Neural progenitor cell (in vitro differentiated cells): ENCODE data around the gene ANO10. TPM values are rescaled to one million over a fixed set of nuclear protein-coding genes. Genes with fewer than 3 reads are reported as not detected.

Experiments used
- DNase-seq: peaks from one replicate; pipeline ENCODE4 v3.0.0-alpha.2; 2016; ENCODE audit warnings: low spot score
- H2AFZ ChIP-seq: fragments of 200-600 bp; sonication (generic); replicated peaks from 2 replicates; pipeline ENCODE4 v1.6.1; 2016; ENCODE audit warnings: antibody characterized with exemption
- H3F3A ChIP-seq: fragments of 200-600 bp; sonication (generic); 2 replicates; pipeline ENCODE4 v1.6.1; 2016; ENCODE audit warnings: antibody characterized with exemption, low read depth
- H3K27ac ChIP-seq: fragments of 200-600 bp; sonication (generic); 2 replicates; pipeline ENCODE4 v1.5.1; 2016; ENCODE audit warnings: mild to moderate bottlenecking
- H3K27me3 ChIP-seq: fragments of 200-600 bp; sonication (generic); 2 replicates; pipeline ENCODE4 v1.6.1; 2016; ENCODE audit warnings: mild to moderate bottlenecking, moderate library complexity
- H3K36me3 ChIP-seq: fragments of 200-600 bp; sonication (generic); 2 replicates; pipeline ENCODE4 v1.5.1; 2016
- H3K4me1 ChIP-seq: fragments of 200-600 bp; sonication (generic); 2 replicates; pipeline ENCODE4 v1.6.1; 2016; ENCODE audit warnings: mixed run types
- H3K4me2 ChIP-seq: fragments of 200-600 bp; sonication (generic); 2 replicates; pipeline ENCODE4 v1.6.1; 2016
- H3K4me3 ChIP-seq: fragments of 200-600 bp; sonication (generic); 2 replicates; pipeline ENCODE4 v1.5.1; 2016
- H3K79me2 ChIP-seq: fragments of 200-600 bp; sonication (generic); 2 replicates; pipeline ENCODE4 v1.6.1; 2016; ENCODE audit warnings: low read depth
- H3K9ac ChIP-seq: fragments of 200-600 bp; sonication (generic); 2 replicates; pipeline ENCODE4 v1.6.1; 2016
- H3K9me3 ChIP-seq: fragments of 200-600 bp; sonication (generic); 2 replicates; pipeline ENCODE4 v1.5.1; 2016; ENCODE audit warnings: low read depth
- H4K20me1 ChIP-seq: fragments of 200-600 bp; sonication (generic); 2 replicates; pipeline ENCODE4 v1.6.1; 2016; ENCODE audit warnings: low read depth
- H3K27ac Mint-ChIP-seq: 3 replicates; pipeline ENCODE4 v1.8.0; 2021; ENCODE audit warnings: mixed read lengths
- H3K27me3 Mint-ChIP-seq: 2 replicates; pipeline ENCODE4 v1.8.0; 2022; ENCODE audit warnings: low read depth, mild to moderate bottlenecking, inconsistent platforms, moderate library complexity, mixed read lengths; ENCODE audit not compliant: insufficient read depth
- H3K36me3 Mint-ChIP-seq: 3 replicates; pipeline ENCODE4 v1.8.0; 2021; ENCODE audit warnings: mixed read lengths
- H3K4me1 Mint-ChIP-seq: 3 replicates; pipeline ENCODE4 v1.8.0; 2021; ENCODE audit warnings: mixed read lengths
- H3K4me3 Mint-ChIP-seq: 3 replicates; pipeline ENCODE4 v1.8.0; 2021; ENCODE audit warnings: mild to moderate bottlenecking, moderate library complexity, mixed read lengths
- H3K9me3 Mint-ChIP-seq: 3 replicates; pipeline ENCODE4 v1.8.0; 2020; ENCODE audit warnings: mixed read lengths
- EZH2 ChIP-seq: fragments of 200-600 bp; sonication (generic); IDR thresholded peaks from 2 replicates; pipeline ENCODE4 v1.6.1; 2017; ENCODE audit warnings: antibody characterized with exemption, mild to moderate bottlenecking, moderate library complexity
- EZH2phosphoT487 ChIP-seq: fragments of 200-600 bp; sonication (generic); IDR thresholded peaks from 2 replicates; pipeline ENCODE4 v1.6.1; 2017; ENCODE audit warnings: antibody characterized with exemption
- total RNA-seq: library from RNA; depleted of rRNA; stranded (reverse); fragments of >200 nt; gene quantifications from 2 replicates; pipeline ENCODE4 v1.2.3, GENCODE V29; 2015; ENCODE audit warnings: low replicate concordance
- TF ChIP-seq, protein P1 (sequence below): fragments of 200-600 bp; sonication (generic); IDR thresholded peaks from 2 replicates; pipeline ENCODE4 v1.5.1; 2017; ENCODE audit warnings: antibody characterized with exemption, mild to moderate bottlenecking

The ANO10 gene
- total RNA-seq, 1 donor from 2014 or later: 44.4 TPM

DNA sequence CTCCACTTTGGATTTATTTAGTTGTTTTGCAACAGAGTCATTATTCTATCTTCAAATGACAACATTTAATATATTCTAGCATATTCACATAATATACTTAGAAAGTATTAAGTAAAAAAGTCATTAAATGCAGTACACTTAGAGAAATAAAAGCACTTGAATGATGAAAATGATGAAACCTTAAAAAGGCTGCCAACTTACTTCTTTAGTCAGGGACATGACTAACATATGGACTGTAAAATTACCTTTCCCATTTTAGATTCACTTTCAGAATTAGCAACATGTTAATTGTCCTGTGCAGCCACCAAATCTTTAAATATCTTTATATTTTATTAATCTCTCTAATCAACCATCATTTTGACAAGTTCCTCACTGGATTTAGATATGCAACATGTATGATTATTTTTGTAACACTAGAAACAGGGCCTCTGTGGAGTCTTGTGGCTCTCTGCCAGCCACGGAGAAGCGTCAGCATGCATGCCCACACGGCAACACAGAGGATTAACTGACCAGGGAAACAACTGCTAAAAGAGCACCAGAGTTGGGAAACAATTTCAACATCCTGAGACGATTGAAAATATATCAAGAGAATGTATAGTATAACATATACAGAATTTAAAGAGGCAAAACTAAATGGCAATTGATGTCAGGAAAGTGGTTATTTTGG, 95.7 kb downstream of the ANO10 start:
- TF ChIP-seq, protein P1, sequence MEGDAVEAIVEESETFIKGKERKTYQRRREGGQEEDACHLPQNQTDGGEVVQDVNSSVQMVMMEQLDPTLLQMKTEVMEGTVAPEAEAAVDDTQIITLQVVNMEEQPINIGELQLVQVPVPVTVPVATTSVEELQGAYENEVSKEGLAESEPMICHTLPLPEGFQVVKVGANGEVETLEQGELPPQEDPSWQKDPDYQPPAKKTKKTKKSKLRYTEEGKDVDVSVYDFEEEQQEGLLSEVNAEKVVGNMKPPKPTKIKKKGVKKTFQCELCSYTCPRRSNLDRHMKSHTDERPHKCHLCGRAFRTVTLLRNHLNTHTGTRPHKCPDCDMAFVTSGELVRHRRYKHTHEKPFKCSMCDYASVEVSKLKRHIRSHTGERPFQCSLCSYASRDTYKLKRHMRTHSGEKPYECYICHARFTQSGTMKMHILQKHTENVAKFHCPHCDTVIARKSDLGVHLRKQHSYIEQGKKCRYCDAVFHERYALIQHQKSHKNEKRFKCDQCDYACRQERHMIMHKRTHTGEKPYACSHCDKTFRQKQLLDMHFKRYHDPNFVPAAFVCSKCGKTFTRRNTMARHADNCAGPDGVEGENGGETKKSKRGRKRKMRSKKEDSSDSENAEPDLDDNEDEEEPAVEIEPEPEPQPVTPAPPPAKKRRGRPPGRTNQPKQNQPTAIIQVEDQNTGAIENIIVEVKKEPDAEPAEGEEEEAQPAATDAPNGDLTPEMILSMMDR: no peak
- no peak for TF ChIP-seq EZH2
- Mint-ChIP-seq H3K36me3 (peaks cover 9% of the 10 kb centered on the region), H3K9me3 (no peaks in the 10 kb centered on the region), H3K4me1 (no peaks in the 10 kb centered on the region), H3K27me3 (no peaks in the 10 kb centered on the region), H3K4me3 (no peak overlapping the region), H3K27ac (no peak overlapping the region)
- no peaks in the 10 kb centered on the region for H3K9me3 ChIP-seq
- H4K20me1 ChIP-seq: no peaks in the 10 kb centered on the region
- H3K9ac ChIP-seq: no peak overlapping the region
- no peaks in the 10 kb centered on the region for H3F3A ChIP-seq
- no peaks in the 10 kb centered on the region for H3K4me1 ChIP-seq
- no peak overlapping the region for H3K27ac ChIP-seq
- no peak overlapping the region for H3K4me3 ChIP-seq
- H3K79me2 ChIP-seq: no peaks in the 10 kb centered on the region
- H3K36me3 ChIP-seq: no peaks in the 10 kb centered on the region
- no peak overlapping the region for H3K4me2 ChIP-seq
- DNase-seq: no peak
- H2AFZ ChIP-seq: no peak overlapping the region
- no peaks in the 10 kb centered on the region for H3K27me3 ChIP-seq

DNA sequence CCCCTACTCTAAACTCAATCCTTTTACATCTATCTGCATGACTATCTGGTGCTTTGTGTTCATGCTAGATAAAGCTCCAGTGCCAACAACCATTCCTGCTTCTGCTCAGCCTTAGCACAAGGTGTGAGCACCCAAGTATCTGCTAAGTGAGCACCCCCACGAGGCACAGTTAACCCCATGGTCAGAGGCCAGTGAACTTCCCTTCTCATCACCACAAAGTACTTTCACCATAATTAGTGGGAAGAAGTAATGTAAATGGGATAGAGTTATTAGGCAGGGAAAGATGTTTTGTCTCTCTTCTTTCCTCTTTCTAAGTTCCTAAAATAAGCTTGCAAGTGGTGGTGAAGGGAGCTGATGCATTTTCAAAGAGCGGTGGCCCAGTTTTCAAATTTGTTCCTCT, 96.4 kb downstream of the ANO10 start:
- Mint-ChIP-seq H3K4me3 (no peak overlapping the region), H3K9me3 (no peaks in the 10 kb centered on the region), H3K27ac (no peak overlapping the region), H3K27me3 (no peaks in the 10 kb centered on the region), H3K36me3 (peaks cover 9% of the 10 kb centered on the region), H3K4me1 (no peaks in the 10 kb centered on the region)
- TF ChIP-seq EZH2phosphoT487 (no peak), EZH2 (no peak)
- TF ChIP-seq, protein P1: no peak
- DNase-seq: no peak
- H2AFZ ChIP-seq: no peak overlapping the region
- H3F3A ChIP-seq: no peaks in the 10 kb centered on the region
- no peaks in the 10 kb centered on the region for H4K20me1 ChIP-seq
- no peaks in the 10 kb centered on the region for H3K27me3 ChIP-seq
- H3K36me3 ChIP-seq: no peaks in the 10 kb centered on the region
- H3K4me2 ChIP-seq: no peak overlapping the region
- H3K79me2 ChIP-seq: no peaks in the 10 kb centered on the region
- H3K9me3 ChIP-seq: no peaks in the 10 kb centered on the region
- no peak overlapping the region for H3K27ac ChIP-seq
- no peak overlapping the region for H3K4me3 ChIP-seq
- no peak overlapping the region for H3K9ac ChIP-seq
- H3K4me1 ChIP-seq: no peaks in the 10 kb centered on the region

DNA sequence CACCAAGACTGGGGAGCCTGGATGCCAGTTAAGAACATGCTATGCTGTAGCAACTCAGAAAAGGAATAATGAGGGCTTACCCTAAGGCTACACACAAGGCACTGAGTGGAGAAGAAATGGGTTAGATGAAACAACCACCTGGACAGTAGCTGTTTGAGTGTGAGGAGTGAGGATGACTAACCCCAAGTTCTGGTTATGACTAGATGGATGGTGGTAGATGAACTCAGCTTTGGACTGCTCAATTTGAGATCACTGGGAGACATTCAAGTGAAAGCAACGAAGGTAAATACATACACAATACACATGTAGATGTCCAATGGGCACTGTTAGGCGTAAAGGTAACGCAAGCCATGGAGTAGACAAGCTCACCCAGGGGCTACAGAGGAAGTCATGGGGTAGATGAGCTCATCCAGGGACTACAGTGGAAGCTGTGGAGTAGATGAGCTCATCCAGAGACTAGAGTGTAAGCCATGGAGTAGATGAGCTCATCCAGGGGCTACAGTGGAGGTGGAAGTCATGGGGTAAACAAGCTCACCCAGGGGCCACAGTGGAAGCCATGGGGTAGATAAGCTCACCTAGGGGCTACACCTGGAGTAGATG, 98.3 kb downstream of the ANO10 start:
- no peaks in the 10 kb centered on the region for H3K36me3 ChIP-seq
- no peaks in the 10 kb centered on the region for H3K79me2 ChIP-seq
- TF ChIP-seq, protein P1: no peak
- TF ChIP-seq EZH2: no peak
- no peak for DNase-seq
- H3K36me3 Mint-ChIP-seq: peaks cover 20% of the 10 kb centered on the region
- H3K9ac ChIP-seq: no peak overlapping the region
- H3K9me3 ChIP-seq: no peaks in the 10 kb centered on the region
- no peak overlapping the region for H3K4me3 Mint-ChIP-seq
- no peaks in the 10 kb centered on the region for H3K27me3 ChIP-seq
- H3K4me2 ChIP-seq: no peak overlapping the region
- no peak overlapping the region for H3K27ac Mint-ChIP-seq
- H3K27me3 Mint-ChIP-seq: no peaks in the 10 kb centered on the region
- no peaks in the 10 kb centered on the region for H3F3A ChIP-seq
- no peaks in the 10 kb centered on the region for H3K4me1 Mint-ChIP-seq
- H3K9me3 Mint-ChIP-seq: peaks cover 11% of the 10 kb centered on the region
- H2AFZ ChIP-seq: no peak overlapping the region
- no peak overlapping the region for H3K27ac ChIP-seq
- no peak overlapping the region for H3K4me3 ChIP-seq
- H4K20me1 ChIP-seq: no peaks in the 10 kb centered on the region
- H3K4me1 ChIP-seq: no peaks in the 10 kb centered on the region
